ENCODE results near the gene CCDC175.

CCDC175 gene

GRCh38 chr14:59510966-59511365, 65.6 kb downstream of the CCDC175 start:
- Mint-ChIP-seq H3K4me3 (no peak overlapping the region), H3K4me1 (ENCODE audit: low read depth) (no peaks in the 10 kb centered on the region), H3K9me3 (no peaks in the 10 kb centered on the region), H3K27me3 (peaks cover 10% of the 10 kb centered on the region), H3K27ac (no peak overlapping the region), H3K36me3 (ENCODE audit: low read depth) (no peaks in the 10 kb centered on the region)

- Mint-ChIP-seq H3K27ac (no peak overlapping the region), H3K27me3 (peaks cover 7% of the 10 kb centered on the region), H3K4me3 (no peak overlapping the region), H3K9me3 (no peaks in the 10 kb centered on the region), H3K4me1 (ENCODE audit: low read depth) (no peaks in the 10 kb centered on the region), H3K36me3 (ENCODE audit: low read depth) (no peaks in the 10 kb centered on the region)
Measured at GRCh38 chr14:59510001-59510400, 66.6 kb downstream of the CCDC175 start.

- peaks cover 4% of the 10 kb centered on the region for H3K4me1 Mint-ChIP-seq (ENCODE audit: low read depth)
- peaks cover 2% of the 10 kb centered on the region for H3K36me3 Mint-ChIP-seq (ENCODE audit: low read depth)
- H3K4me3 Mint-ChIP-seq, result no peak overlapping the region
- H3K9me3 Mint-ChIP-seq, result no peaks in the 10 kb centered on the region
- no peak overlapping the region for H3K27ac Mint-ChIP-seq
- peaks cover 7% of the 10 kb centered on the region for H3K27me3 Mint-ChIP-seq
Measured at GRCh38 chr14:59509101-59509500, 67.5 kb downstream of the CCDC175 start.

GRCh38 chr14:59507752-59508103, 68.9 kb downstream of the CCDC175 start:
- peaks cover 6% of the 10 kb centered on the region for H3K36me3 Mint-ChIP-seq (ENCODE audit: low read depth)
- no peak overlapping the region for H3K4me3 Mint-ChIP-seq
- H3K4me1 Mint-ChIP-seq (ENCODE audit: low read depth), result peaks cover 4% of the 10 kb centered on the region
- H3K9me3 Mint-ChIP-seq, result no peaks in the 10 kb centered on the region
- H3K27ac Mint-ChIP-seq, result no peak overlapping the region
- H3K27me3 Mint-ChIP-seq, result peaks cover 7% of the 10 kb centered on the region

GRCh38 chr14:59507063-59507751, 69.4 kb downstream of the CCDC175 start:
- H3K27me3 Mint-ChIP-seq, result peaks cover 7% of the 10 kb centered on the region
- H3K36me3 Mint-ChIP-seq (ENCODE audit: low read depth), result peaks cover 10% of the 10 kb centered on the region
- no peak overlapping the region for H3K27ac Mint-ChIP-seq
- no peaks in the 10 kb centered on the region for H3K9me3 Mint-ChIP-seq
- H3K4me1 Mint-ChIP-seq (ENCODE audit: low read depth), result peaks cover 4% of the 10 kb centered on the region
- H3K4me3 Mint-ChIP-seq, result no peak overlapping the region

- Mint-ChIP-seq H3K27ac (no peak overlapping the region), H3K36me3 (ENCODE audit: low read depth) (peaks cover 21% of the 10 kb centered on the region), H3K4me1 (ENCODE audit: low read depth) (peaks cover 4% of the 10 kb centered on the region), H3K9me3 (no peaks in the 10 kb centered on the region), H3K4me3 (no peak overlapping the region), H3K27me3 (no peaks in the 10 kb centered on the region)
Measured at GRCh38 chr14:59503256-59503655, 73.4 kb downstream of the CCDC175 start.

- Mint-ChIP-seq H3K9me3 (no peaks in the 10 kb centered on the region), H3K36me3 (ENCODE audit: low read depth) (peaks cover 35% of the 10 kb centered on the region), H3K4me3 (no peak overlapping the region), H3K4me1 (ENCODE audit: low read depth) (peaks cover 4% of the 10 kb centered on the region), H3K27me3 (no peaks in the 10 kb centered on the region), H3K27ac (no peak overlapping the region)
Measured at GRCh38 chr14:59500732-59501131, 75.9 kb downstream of the CCDC175 start.

GRCh38 chr14:59492384-59492783, 84.2 kb downstream of the CCDC175 start:
- Mint-ChIP-seq H3K36me3 (ENCODE audit: low read depth) (peaks cover 87% of the 10 kb centered on the region), H3K27me3 (no peaks in the 10 kb centered on the region), H3K4me3 (no peak overlapping the region), H3K27ac (no peak overlapping the region), H3K4me1 (ENCODE audit: low read depth) (peaks cover 24% of the 10 kb centered on the region), H3K9me3 (no peaks in the 10 kb centered on the region)

GRCh38 chr14:59490756-59491155, 85.9 kb downstream of the CCDC175 start:
- no peaks in the 10 kb centered on the region for H3K27me3 Mint-ChIP-seq
- peaks cover 76% of the 10 kb centered on the region for H3K36me3 Mint-ChIP-seq (ENCODE audit: low read depth)
- no peak overlapping the region for H3K27ac Mint-ChIP-seq
- peaks cover 29% of the 10 kb centered on the region for H3K4me1 Mint-ChIP-seq (ENCODE audit: low read depth)
- H3K9me3 Mint-ChIP-seq, result no peaks in the 10 kb centered on the region
- H3K4me3 Mint-ChIP-seq, result no peak overlapping the region

GRCh38 chr14:59484639-59485175, 91.9 kb downstream of the CCDC175 start:
- Mint-ChIP-seq H3K36me3 (ENCODE audit: low read depth) (peaks cover 41% of the 10 kb centered on the region), H3K4me1 (ENCODE audit: low read depth) (peaks cover 63% of the 10 kb centered on the region), H3K27me3 (no peaks in the 10 kb centered on the region), H3K9me3 (no peaks in the 10 kb centered on the region), H3K27ac (peak overlapping the region; percentile 88), H3K4me3 (peak overlapping the region; percentile 94)

GRCh38 chr14:59483819-59484638, 92.6 kb downstream of the CCDC175 start, which contains the start of the genes JKAMP and L3HYPDH:
JKAMP (plus strand) TSS chr14:59484517; CDS start chr14:59484590, 73 bp downstream.
L3HYPDH (minus strand) TSS chr14:59484408; CDS start chr14:59484316, 92 bp downstream.
- H3K9me3 Mint-ChIP-seq, result no peaks in the 10 kb centered on the region
- H3K27me3 Mint-ChIP-seq, result no peaks in the 10 kb centered on the region
- peaks cover 40% of the 10 kb centered on the region for H3K36me3 Mint-ChIP-seq (ENCODE audit: low read depth)
- peak within 1 kb of the TSS; percentile 91 for H3K27ac Mint-ChIP-seq
- H3K4me3 Mint-ChIP-seq, result peak within 1 kb of the TSS; percentile 94
- H3K4me1 Mint-ChIP-seq (ENCODE audit: low read depth), result peaks cover 57% of the 10 kb centered on the region

GRCh38 chr14:59483363-59483762, 93.2 kb downstream of the CCDC175 start:
- peaks cover 40% of the 10 kb centered on the region for H3K36me3 Mint-ChIP-seq (ENCODE audit: low read depth)
- peak overlapping the region; percentile 94 for H3K4me3 Mint-ChIP-seq
- no peaks in the 10 kb centered on the region for H3K27me3 Mint-ChIP-seq
- peaks cover 53% of the 10 kb centered on the region for H3K4me1 Mint-ChIP-seq (ENCODE audit: low read depth)
- H3K9me3 Mint-ChIP-seq, result no peaks in the 10 kb centered on the region
- H3K27ac Mint-ChIP-seq, result peak overlapping the region; percentile 91

- Mint-ChIP-seq H3K36me3 (ENCODE audit: low read depth) (peaks cover 35% of the 10 kb centered on the region), H3K9me3 (no peaks in the 10 kb centered on the region), H3K27me3 (no peaks in the 10 kb centered on the region), H3K27ac (peak overlapping the region; percentile 91), H3K4me1 (ENCODE audit: low read depth) (peaks cover 51% of the 10 kb centered on the region), H3K4me3 (peak overlapping the region; percentile 94)
Measured at GRCh38 chr14:59482541-59483331, 93.9 kb downstream of the CCDC175 start.

GRCh38 chr14:59481871-59482540, 94.6 kb downstream of the CCDC175 start:
- no peaks in the 10 kb centered on the region for H3K27me3 Mint-ChIP-seq
- no peaks in the 10 kb centered on the region for H3K9me3 Mint-ChIP-seq
- peaks cover 35% of the 10 kb centered on the region for H3K36me3 Mint-ChIP-seq (ENCODE audit: low read depth)
- H3K27ac Mint-ChIP-seq, result peak overlapping the region; percentile 37
- H3K4me3 Mint-ChIP-seq, result peak overlapping the region; percentile 94
- H3K4me1 Mint-ChIP-seq (ENCODE audit: low read depth), result peaks cover 55% of the 10 kb centered on the region
